Measurements from ENCODE around the gene GRM7. TPM values are rescaled to one million over a fixed set of nuclear protein-coding genes. Genes with fewer than 3 reads are reported as not detected.

Gene GRM7
- total RNA-seq, result 0.29 and 0.34 TPM in 2 replicates
- long read RNA-seq, result 0 reads

DNA sequence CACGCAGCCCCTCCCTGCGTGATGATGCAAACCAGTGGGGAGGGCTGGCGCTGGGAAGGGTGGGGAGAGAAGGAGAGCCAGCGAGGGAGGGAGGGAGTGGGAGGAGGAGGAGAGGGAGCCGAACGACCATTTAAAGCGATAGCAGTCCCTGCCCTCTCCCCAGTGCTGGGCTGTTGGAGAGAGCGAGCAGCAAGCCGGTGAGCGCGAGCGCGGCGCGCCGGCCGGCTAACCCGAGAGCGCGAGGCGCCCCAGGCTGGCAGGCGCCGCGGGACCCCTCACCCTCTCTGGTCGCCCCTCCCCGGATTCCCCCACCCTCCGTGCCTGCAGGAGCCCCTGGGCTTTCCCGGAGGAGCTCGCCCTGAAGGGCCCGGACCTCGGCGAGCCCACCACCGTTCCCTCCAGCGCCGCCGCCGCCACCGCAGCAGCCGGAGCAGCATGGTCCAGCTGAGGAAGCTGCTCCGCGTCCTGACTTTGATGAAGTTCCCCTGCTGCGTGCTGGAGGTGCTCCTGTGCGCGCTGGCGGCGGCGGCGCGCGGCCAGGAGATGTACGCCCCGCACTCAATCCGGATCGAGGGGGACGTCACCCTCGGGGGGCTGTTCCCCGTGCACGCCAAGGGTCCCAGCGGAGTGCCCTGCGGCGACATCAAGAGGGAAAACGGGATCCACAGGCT is at the start of gene GRM7:
TSS of gene GRM7 (plus strand) at position 162 of the 671 bp plus-strand sequence.
- H3K9me3 Mint-ChIP-seq (ENCODE audit: low read depth), result no peaks in the 10 kb centered on the region
- DNase-seq (ENCODE audit: low spot score, unreplicated experiment), result peak; percentile 28
- TF ChIP-seq, protein P1, sequence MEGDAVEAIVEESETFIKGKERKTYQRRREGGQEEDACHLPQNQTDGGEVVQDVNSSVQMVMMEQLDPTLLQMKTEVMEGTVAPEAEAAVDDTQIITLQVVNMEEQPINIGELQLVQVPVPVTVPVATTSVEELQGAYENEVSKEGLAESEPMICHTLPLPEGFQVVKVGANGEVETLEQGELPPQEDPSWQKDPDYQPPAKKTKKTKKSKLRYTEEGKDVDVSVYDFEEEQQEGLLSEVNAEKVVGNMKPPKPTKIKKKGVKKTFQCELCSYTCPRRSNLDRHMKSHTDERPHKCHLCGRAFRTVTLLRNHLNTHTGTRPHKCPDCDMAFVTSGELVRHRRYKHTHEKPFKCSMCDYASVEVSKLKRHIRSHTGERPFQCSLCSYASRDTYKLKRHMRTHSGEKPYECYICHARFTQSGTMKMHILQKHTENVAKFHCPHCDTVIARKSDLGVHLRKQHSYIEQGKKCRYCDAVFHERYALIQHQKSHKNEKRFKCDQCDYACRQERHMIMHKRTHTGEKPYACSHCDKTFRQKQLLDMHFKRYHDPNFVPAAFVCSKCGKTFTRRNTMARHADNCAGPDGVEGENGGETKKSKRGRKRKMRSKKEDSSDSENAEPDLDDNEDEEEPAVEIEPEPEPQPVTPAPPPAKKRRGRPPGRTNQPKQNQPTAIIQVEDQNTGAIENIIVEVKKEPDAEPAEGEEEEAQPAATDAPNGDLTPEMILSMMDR (IDR thresholded peaks at IDR 0.05; ENCODE audit: unreplicated experiment), result no peak
- peaks cover 4% of the 10 kb centered on the region for H3K4me1 Mint-ChIP-seq (ENCODE audit: low read depth)
- H3K36me3 Mint-ChIP-seq (ENCODE audit: insufficient read depth), result no peaks in the 10 kb centered on the region
- no peak within 1 kb of the TSS for H3K27ac Mint-ChIP-seq
- peak within 1 kb of the TSS; percentile 69 for H3K4me3 Mint-ChIP-seq (ENCODE audit: low read depth)
- peaks cover 91% of the 10 kb centered on the region for H3K27me3 Mint-ChIP-seq

DNA sequence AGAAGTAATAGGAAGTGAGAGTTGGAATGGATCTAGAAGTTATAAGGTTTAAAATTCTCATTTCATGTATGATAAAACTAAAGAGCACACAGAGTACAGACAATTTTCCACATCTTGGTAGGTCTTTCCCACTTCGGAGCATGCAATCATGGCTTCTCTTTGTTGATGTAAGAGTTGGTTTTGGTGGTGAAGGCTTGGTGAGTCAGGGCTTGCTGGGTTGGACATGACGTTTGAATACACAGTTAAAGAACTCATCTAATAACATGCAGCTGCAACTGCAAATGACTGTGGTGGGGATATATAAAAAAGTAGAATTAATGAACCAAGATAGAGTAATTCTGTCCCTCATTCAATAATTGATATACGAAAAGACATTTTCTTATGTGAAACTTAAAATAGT is 39.5 kb upstream of the GRM7 start:
- Mint-ChIP-seq H3K4me3 (ENCODE audit: low read depth) (no peak overlapping the region), H3K9me3 (ENCODE audit: low read depth) (no peaks in the 10 kb centered on the region), H3K36me3 (ENCODE audit: insufficient read depth) (no peaks in the 10 kb centered on the region)

DNA sequence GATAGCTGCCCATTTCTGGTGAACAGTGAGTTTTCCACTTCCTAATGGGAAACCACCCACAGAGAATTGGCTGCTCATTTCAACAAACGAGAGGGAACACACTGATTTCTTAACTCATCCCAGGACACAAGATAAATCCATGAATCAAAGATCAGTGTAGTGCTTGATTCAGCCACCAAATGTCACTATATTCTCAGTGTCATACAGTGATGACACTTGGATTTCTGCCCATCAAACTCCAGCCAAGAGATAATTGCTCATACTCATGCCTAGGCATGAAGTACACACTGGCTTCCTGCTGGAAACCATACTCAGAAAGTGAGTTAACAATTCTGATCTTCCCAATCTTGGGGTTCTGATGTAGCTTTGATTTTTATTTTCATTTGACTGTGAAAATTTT is 35.4 kb upstream of the GRM7 start:
- H3K9me3 Mint-ChIP-seq (ENCODE audit: low read depth), result no peaks in the 10 kb centered on the region
- peaks cover 4% of the 10 kb centered on the region for H3K4me1 Mint-ChIP-seq (ENCODE audit: low read depth)
- no peak for DNase-seq (ENCODE audit: low spot score, unreplicated experiment)
- TF ChIP-seq, protein P1 (IDR thresholded peaks at IDR 0.05; ENCODE audit: unreplicated experiment), result no peak
- no peak overlapping the region for H3K4me3 Mint-ChIP-seq (ENCODE audit: low read depth)
- no peak overlapping the region for H3K27ac Mint-ChIP-seq
- H3K36me3 Mint-ChIP-seq (ENCODE audit: insufficient read depth), result no peaks in the 10 kb centered on the region
- no peaks in the 10 kb centered on the region for H3K27me3 Mint-ChIP-seq

More for the DNA sequence above, 39.5 kb upstream of the GRM7 start:
- DNase-seq (ENCODE audit: low spot score, unreplicated experiment), result no peak
- TF ChIP-seq, protein P1 (IDR thresholded peaks at IDR 0.05; ENCODE audit: unreplicated experiment), result no peak
- no peaks in the 10 kb centered on the region for H3K27me3 Mint-ChIP-seq
- no peak overlapping the region for H3K27ac Mint-ChIP-seq
- peaks cover 4% of the 10 kb centered on the region for H3K4me1 Mint-ChIP-seq (ENCODE audit: low read depth)

DNA sequence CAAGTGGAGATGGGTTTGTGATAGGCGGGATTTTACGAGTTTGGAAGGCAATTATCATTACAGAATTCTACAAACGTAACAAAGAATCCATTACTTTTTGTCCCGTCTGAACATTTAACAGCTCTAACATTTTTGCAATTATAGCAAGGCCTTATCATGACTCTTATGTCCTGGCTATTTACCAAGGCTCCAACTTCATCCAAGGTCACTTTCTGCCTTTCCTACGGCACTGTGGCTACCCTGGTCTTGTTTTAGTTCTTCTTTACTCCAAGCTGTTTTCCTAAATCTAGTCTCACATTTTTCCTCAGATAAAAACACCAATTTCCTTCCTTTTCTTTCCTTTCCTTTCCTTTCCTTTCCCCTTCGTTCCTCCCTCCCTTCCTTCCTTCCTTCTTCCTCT is 33.5 kb upstream of the GRM7 start:
- Mint-ChIP-seq H3K36me3 (ENCODE audit: insufficient read depth) (no peaks in the 10 kb centered on the region), H3K9me3 (ENCODE audit: low read depth) (no peaks in the 10 kb centered on the region), H3K27ac (no peak overlapping the region), H3K27me3 (no peaks in the 10 kb centered on the region), H3K4me3 (ENCODE audit: low read depth) (no peak overlapping the region), H3K4me1 (ENCODE audit: low read depth) (peaks cover 4% of the 10 kb centered on the region)
- TF ChIP-seq, protein P1 (IDR thresholded peaks at IDR 0.05; ENCODE audit: unreplicated experiment), result no peak
- no peak for DNase-seq (ENCODE audit: low spot score, unreplicated experiment)

GRCh38 chr3:6844723-6845122 is 16.2 kb upstream of the GRM7 start:
- Mint-ChIP-seq H3K4me3 (ENCODE audit: low read depth) (no peak overlapping the region), H3K27me3 (no peaks in the 10 kb centered on the region), H3K4me1 (ENCODE audit: low read depth) (no peaks in the 10 kb centered on the region), H3K9me3 (ENCODE audit: low read depth) (no peaks in the 10 kb centered on the region), H3K36me3 (ENCODE audit: insufficient read depth) (no peaks in the 10 kb centered on the region), H3K27ac (no peak overlapping the region)
- DNase-seq (ENCODE audit: low spot score, unreplicated experiment), result no peak
- TF ChIP-seq, protein P1 (IDR thresholded peaks at IDR 0.05; ENCODE audit: unreplicated experiment), result no peak

Data from progenitor cell of endocrine pancreas (in vitro differentiated cells).